ENCODE measurements around the gene CDH4. TPM values are rescaled to one million over a fixed set of nuclear protein-coding genes. Genes with fewer than 3 reads are reported as not detected.

CDH4 gene
- polyA plus RNA-seq, 1 donor (not counting 4 experiments of a cell fraction or from before 2014, with no cell fraction given): 2.2 TPM

GRCh38 chr20:61430228-61430624, 178.2 kb downstream of the CDH4 start:
- DNase-seq (ENCODE audit: low read depth, low spot score) (no peak), FAIRE-seq (no peak)
- H4K20me1 ChIP-seq (ENCODE audit: control insufficient read depth, extremely low read depth, insufficient read depth, low read length): peaks cover 8% of the 10 kb centered on the region
- no peaks in the 10 kb centered on the region for H3K79me2 ChIP-seq (ENCODE audit: control insufficient read depth, insufficient read depth, low read length)
- dilution Hi-C loops (cut with MboI; ENCODE audit: extremely low pct_ligation_motif_present, low sequenced_read_pairs): no loop called here
- H3K4me3 ChIP-seq (ENCODE audit: control insufficient read depth in 2 of 3, extremely low read depth in 1 of 3, insufficient read depth in 2 of 3, low read depth in 1 of 3, low read length in 3 of 3): no peak overlapping the region
- no peak overlapping the region for H2AFZ ChIP-seq (ENCODE audit: control insufficient read depth, low read length)
- no peaks in the 10 kb centered on the region for H3K27me3 ChIP-seq (ENCODE audit: control insufficient read depth, extremely low read depth, insufficient read depth, low read length)
- no peak overlapping the region for H3K27ac ChIP-seq (ENCODE audit: control insufficient read depth, insufficient read depth, low read length)
- no peak overlapping the region for H3K4me2 ChIP-seq (ENCODE audit: control insufficient read depth, extremely low read depth, insufficient read depth, low read depth, low read length)
- no peak for TF ChIP-seq EZH2 (IDR thresholded peaks at IDR 0.05; ENCODE audit: low read length)
- TF ChIP-seq, protein P1, sequence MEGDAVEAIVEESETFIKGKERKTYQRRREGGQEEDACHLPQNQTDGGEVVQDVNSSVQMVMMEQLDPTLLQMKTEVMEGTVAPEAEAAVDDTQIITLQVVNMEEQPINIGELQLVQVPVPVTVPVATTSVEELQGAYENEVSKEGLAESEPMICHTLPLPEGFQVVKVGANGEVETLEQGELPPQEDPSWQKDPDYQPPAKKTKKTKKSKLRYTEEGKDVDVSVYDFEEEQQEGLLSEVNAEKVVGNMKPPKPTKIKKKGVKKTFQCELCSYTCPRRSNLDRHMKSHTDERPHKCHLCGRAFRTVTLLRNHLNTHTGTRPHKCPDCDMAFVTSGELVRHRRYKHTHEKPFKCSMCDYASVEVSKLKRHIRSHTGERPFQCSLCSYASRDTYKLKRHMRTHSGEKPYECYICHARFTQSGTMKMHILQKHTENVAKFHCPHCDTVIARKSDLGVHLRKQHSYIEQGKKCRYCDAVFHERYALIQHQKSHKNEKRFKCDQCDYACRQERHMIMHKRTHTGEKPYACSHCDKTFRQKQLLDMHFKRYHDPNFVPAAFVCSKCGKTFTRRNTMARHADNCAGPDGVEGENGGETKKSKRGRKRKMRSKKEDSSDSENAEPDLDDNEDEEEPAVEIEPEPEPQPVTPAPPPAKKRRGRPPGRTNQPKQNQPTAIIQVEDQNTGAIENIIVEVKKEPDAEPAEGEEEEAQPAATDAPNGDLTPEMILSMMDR (optimal IDR thresholded peaks at IDR 0.05 in 1 of 3, IDR thresholded peaks at IDR 0.05 in 1 of 3, conservative IDR thresholded peaks at IDR 0.05 in 1 of 3; ENCODE audit: extremely low read depth in 1 of 3, insufficient read depth in 2 of 3, low read length in 3 of 3): no peak
- no peaks in the 10 kb centered on the region for H3K36me3 ChIP-seq (ENCODE audit: control insufficient read depth in 2 of 2, extremely low read depth in 1 of 2, insufficient read depth in 2 of 2, low read length in 2 of 2)
- no peaks in the 10 kb centered on the region for H3K9me1 ChIP-seq (ENCODE audit: control insufficient read depth, extremely low read depth, insufficient read depth, low read length)
- H3K9me3 ChIP-seq (ENCODE audit: control insufficient read depth, low read depth, low read length): no peaks in the 10 kb centered on the region
- peaks cover 11% of the 10 kb centered on the region for H3K4me1 ChIP-seq (ENCODE audit: control insufficient read depth, extremely low read depth, insufficient read depth, low read length)
- no peak overlapping the region for H3K9ac ChIP-seq (ENCODE audit: control insufficient read depth, extremely low read depth, insufficient read depth, low read length)

GRCh38 chr20:61433176-61433575, 181.1 kb downstream of the CDH4 start:
- no peak overlapping the region for H3K4me2 ChIP-seq (ENCODE audit: control insufficient read depth, extremely low read depth, insufficient read depth, low read depth, low read length)
- H3K36me3 ChIP-seq (ENCODE audit: control insufficient read depth in 2 of 2, extremely low read depth in 1 of 2, insufficient read depth in 2 of 2, low read length in 2 of 2): no peaks in the 10 kb centered on the region
- no peaks in the 10 kb centered on the region for H3K27me3 ChIP-seq (ENCODE audit: control insufficient read depth, extremely low read depth, insufficient read depth, low read length)
- no peak overlapping the region for H3K9ac ChIP-seq (ENCODE audit: control insufficient read depth, extremely low read depth, insufficient read depth, low read length)
- TF ChIP-seq EZH2 (IDR thresholded peaks at IDR 0.05; ENCODE audit: low read length): no peak
- TF ChIP-seq, protein P1 (optimal IDR thresholded peaks at IDR 0.05 in 1 of 3, IDR thresholded peaks at IDR 0.05 in 1 of 3, conservative IDR thresholded peaks at IDR 0.05 in 1 of 3; ENCODE audit: extremely low read depth in 1 of 3, insufficient read depth in 2 of 3, low read length in 3 of 3): no peak
- H3K27ac ChIP-seq (ENCODE audit: control insufficient read depth, insufficient read depth, low read length): no peak overlapping the region
- peaks cover 31% of the 10 kb centered on the region for H3K4me1 ChIP-seq (ENCODE audit: control insufficient read depth, extremely low read depth, insufficient read depth, low read length)
- H4K20me1 ChIP-seq (ENCODE audit: control insufficient read depth, extremely low read depth, insufficient read depth, low read length): peaks cover 6% of the 10 kb centered on the region
- no peak overlapping the region for H3K4me3 ChIP-seq (ENCODE audit: control insufficient read depth in 2 of 3, extremely low read depth in 1 of 3, insufficient read depth in 2 of 3, low read depth in 1 of 3, low read length in 3 of 3)
- no peaks in the 10 kb centered on the region for H3K79me2 ChIP-seq (ENCODE audit: control insufficient read depth, insufficient read depth, low read length)
- DNase-seq (ENCODE audit: low read depth, low spot score): no peak
- no peak overlapping the region for H2AFZ ChIP-seq (ENCODE audit: control insufficient read depth, low read length)
- H3K9me1 ChIP-seq (ENCODE audit: control insufficient read depth, extremely low read depth, insufficient read depth, low read length): peaks cover 3% of the 10 kb centered on the region
- no peaks in the 10 kb centered on the region for H3K9me3 ChIP-seq (ENCODE audit: control insufficient read depth, low read depth, low read length)
- dilution Hi-C loops (cut with MboI; ENCODE audit: extremely low pct_ligation_motif_present, low sequenced_read_pairs): no loop called here
- FAIRE-seq: no peak

All from keratinocyte (primary cell).